Trophoblast cell (in vitro differentiated cells and primary cell): ENCODE results near the gene FRMD1.
A peak's percentile ranks its signal among the peaks of the same experiment; 100 is the strongest.

Experiments
- DNase-seq, 2 donors: peaks; one replicate each; pipeline ENCODE4 v3.0.0-alpha.2; 2016
- H2AFZ ChIP-seq: 2 replicates; pipeline ENCODE4 v1.6.1; 2013; ENCODE audit warnings: low read length, moderate library complexity, mild to moderate bottlenecking; ENCODE audit not compliant: insufficient read depth, poor library complexity
- H2AK5ac ChIP-seq: 2 replicates; pipeline ENCODE4 v1.6.1; 2013; ENCODE audit warnings: mild to moderate bottlenecking, low read length
- H2BK120ac ChIP-seq: 2 replicates; pipeline ENCODE4 v1.6.1; 2013; ENCODE audit warnings: low read length, mild to moderate bottlenecking, moderate library complexity; ENCODE audit not compliant: insufficient read depth, poor library complexity
- H2BK12ac ChIP-seq: 2 replicates; pipeline ENCODE4 v1.6.1; 2013; ENCODE audit warnings: mild to moderate bottlenecking, low read length, moderate library complexity
- H2BK5ac ChIP-seq: 2 replicates; pipeline ENCODE4 v1.6.1; 2013; ENCODE audit warnings: low read length, low read depth, moderate library complexity, mild to moderate bottlenecking; ENCODE audit not compliant: poor library complexity
- H3K14ac ChIP-seq: 2 replicates; pipeline ENCODE4 v1.6.1; 2013; ENCODE audit warnings: mild to moderate bottlenecking, low read length
- H3K18ac ChIP-seq: 2 replicates; pipeline ENCODE4 v1.6.1; 2013; ENCODE audit warnings: mild to moderate bottlenecking, low read length
- H3K23ac ChIP-seq: 2 replicates; pipeline ENCODE4 v1.6.1; 2013; ENCODE audit warnings: low read length
- H3K27ac ChIP-seq: 2 replicates; pipeline ENCODE4 v1.5.1; 2013; ENCODE audit warnings: low read depth, mild to moderate bottlenecking, inconsistent platforms, low read length, moderate library complexity
- H3K27me3 ChIP-seq: 2 replicates; pipeline ENCODE4 v1.6.1; 2013; ENCODE audit warnings: inconsistent platforms, mild to moderate bottlenecking, low read length, moderate library complexity; ENCODE audit not compliant: insufficient read depth
- H3K36me3 ChIP-seq, 2 experiments: 1 replicate in 1 of 2; 2 replicates in 1 of 2; pipeline ENCODE4 v1.6.1; 2013; ENCODE audit warnings: low read length in 2 of 2, mild to moderate bottlenecking in 2 of 2, moderate library complexity in 1 of 2; ENCODE audit not compliant: insufficient read depth in 2 of 2, control insufficient read depth in 1 of 2
- H3K4ac ChIP-seq: 2 replicates; pipeline ENCODE4 v1.6.1; 2013; ENCODE audit warnings: low read depth, mild to moderate bottlenecking, low read length, moderate library complexity
- H3K4me1 ChIP-seq, 2 experiments: 1 replicate in 1 of 2; 2 replicates in 1 of 2; pipeline ENCODE4 v1.6.1; 2013; ENCODE audit warnings: low read length in 2 of 2, mild to moderate bottlenecking in 2 of 2, moderate library complexity in 1 of 2; ENCODE audit not compliant: insufficient read depth in 2 of 2, control insufficient read depth in 1 of 2
- H3K4me2 ChIP-seq: 2 replicates; pipeline ENCODE4 v1.6.1; 2013; ENCODE audit warnings: inconsistent platforms, mild to moderate bottlenecking, low read length, moderate library complexity
- H3K4me3 ChIP-seq: 2 replicates; pipeline ENCODE4 v1.5.1; 2013; ENCODE audit warnings: mild to moderate bottlenecking, low read depth, low read length, inconsistent platforms
- H3K79me1 ChIP-seq: one replicate; pipeline ENCODE4 v1.6.1; 2013; ENCODE audit warnings: low read length
- H3K79me2 ChIP-seq: 2 replicates; pipeline ENCODE4 v1.6.1; 2013; ENCODE audit warnings: low read length, mild to moderate bottlenecking; ENCODE audit not compliant: control insufficient read depth, insufficient read depth, poor library complexity
- H3K9ac ChIP-seq: 2 replicates; pipeline ENCODE4 v1.6.1; 2013; ENCODE audit warnings: mild to moderate bottlenecking, low read length
- H3K9me3 ChIP-seq: 2 replicates; pipeline ENCODE4 v1.6.1; 2013; ENCODE audit warnings: low read depth, mild to moderate bottlenecking, control low read depth, inconsistent platforms, low read length; ENCODE audit not compliant: insufficient read depth
- H4K12ac ChIP-seq: 2 replicates; pipeline ENCODE4 v1.6.1; 2013; ENCODE audit warnings: low read depth, mild to moderate bottlenecking, low read length, moderate library complexity
- H4K8ac ChIP-seq: 2 replicates; pipeline ENCODE4 v1.6.1; 2013; ENCODE audit warnings: low read depth, mild to moderate bottlenecking, low read length, moderate library complexity
- H4K91ac ChIP-seq: one replicate; pipeline ENCODE4 v1.6.1; 2013; ENCODE audit warnings: low read depth, mild to moderate bottlenecking, low read length, moderate library complexity
- WGBS: extraction: QIAGEN DNeasy Blood & Tissue Kit; methylation state at CpG from one replicate; pipeline ENCODE4 v1.1.7; 2013; ENCODE audit warnings: missing lambda C conversion rate; ENCODE audit not compliant: insufficient read length, insufficient coverage; ENCODE audit errors: extremely low coverage; 5-methylcytosine and 5-hydroxymethylcytosine counted together

FRMD1 gene

DNA sequence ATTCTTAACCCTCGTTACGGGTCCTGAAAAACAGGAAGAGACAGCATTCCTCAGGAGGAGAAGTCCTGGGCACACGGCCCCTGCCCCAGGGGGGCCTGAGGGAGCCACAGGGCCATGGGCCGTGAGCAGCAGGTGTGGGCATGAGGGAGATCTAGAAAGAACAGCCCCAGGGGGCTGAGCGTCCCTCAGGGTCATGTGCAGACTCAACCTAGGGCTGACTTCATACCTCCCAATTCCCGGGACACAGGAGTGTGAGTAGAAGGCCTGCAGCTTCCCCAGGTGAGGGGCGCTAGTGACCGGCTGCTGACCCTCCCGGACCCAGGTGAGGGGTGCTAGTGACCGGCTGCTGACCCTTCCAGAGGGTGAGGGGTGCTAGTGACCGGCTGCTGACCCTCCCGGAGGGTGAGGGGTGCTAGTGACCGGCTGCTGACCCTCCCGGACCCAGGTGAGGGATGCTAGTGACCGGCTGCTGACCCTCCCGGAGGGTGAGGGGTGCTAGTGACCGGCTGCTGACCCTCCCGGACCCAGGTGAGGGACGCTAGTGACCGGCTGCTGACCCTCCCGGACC is 35.1 kb downstream of the FRMD1 start:
- Histone ChIP-seq H3K9ac (no peak overlapping the region), H3K18ac (no peak overlapping the region), H2AK5ac (no peak overlapping the region), H2BK120ac (no peak overlapping the region), H3K79me2 (no peaks in the 10 kb centered on the region), H3K4me3 (no peak overlapping the region), H3K9me3 (peaks cover 19% of the 10 kb centered on the region), H3K14ac (no peak overlapping the region), H3K36me3 (no peaks in the 10 kb centered on the region), H2BK5ac (no peak overlapping the region), H4K12ac (no peak overlapping the region), H4K8ac (no peak overlapping the region), H4K91ac (no peak overlapping the region), H3K27ac (no peak overlapping the region), H3K4me1 (peaks cover 8% of the 10 kb centered on the region in 2 experiments), H3K79me1 (no peaks in the 10 kb centered on the region), H2BK12ac (no peak overlapping the region), H2AFZ (no peak overlapping the region), H3K4me2 (no peak overlapping the region), H3K23ac (no peak overlapping the region), H3K4ac (no peak overlapping the region), H3K27me3 (no peaks in the 10 kb centered on the region)
- peak; percentile 77 to 81 for DNase-seq
- no CpG with 5 or more reads among the region's 21 CpGs for WGBS

GRCh38 chr6:168043193-168043847 is 35.7 kb downstream of the FRMD1 start:
- Histone ChIP-seq H3K4me1 (peaks cover 8% of the 10 kb centered on the region in 2 experiments), H4K8ac (no peak overlapping the region), H3K36me3 (no peaks in the 10 kb centered on the region), H3K27me3 (no peaks in the 10 kb centered on the region), H2AK5ac (no peak overlapping the region), H3K27ac (no peak overlapping the region), H2BK120ac (no peak overlapping the region), H3K4me2 (no peak overlapping the region), H3K23ac (no peak overlapping the region), H3K4ac (no peak overlapping the region), H2BK5ac (no peak overlapping the region), H3K18ac (no peak overlapping the region), H4K12ac (no peak overlapping the region), H4K91ac (no peak overlapping the region), H3K79me1 (no peaks in the 10 kb centered on the region), H3K79me2 (no peaks in the 10 kb centered on the region), H3K14ac (no peak overlapping the region), H3K9me3 (peaks cover 23% of the 10 kb centered on the region), H2AFZ (no peak overlapping the region), H3K9ac (no peak overlapping the region), H2BK12ac (peak overlapping the region; percentile 13), H3K4me3 (no peak overlapping the region)
- no CpG with 5 or more reads among the region's 17 CpGs for WGBS
- no peak for DNase-seq

DNA sequence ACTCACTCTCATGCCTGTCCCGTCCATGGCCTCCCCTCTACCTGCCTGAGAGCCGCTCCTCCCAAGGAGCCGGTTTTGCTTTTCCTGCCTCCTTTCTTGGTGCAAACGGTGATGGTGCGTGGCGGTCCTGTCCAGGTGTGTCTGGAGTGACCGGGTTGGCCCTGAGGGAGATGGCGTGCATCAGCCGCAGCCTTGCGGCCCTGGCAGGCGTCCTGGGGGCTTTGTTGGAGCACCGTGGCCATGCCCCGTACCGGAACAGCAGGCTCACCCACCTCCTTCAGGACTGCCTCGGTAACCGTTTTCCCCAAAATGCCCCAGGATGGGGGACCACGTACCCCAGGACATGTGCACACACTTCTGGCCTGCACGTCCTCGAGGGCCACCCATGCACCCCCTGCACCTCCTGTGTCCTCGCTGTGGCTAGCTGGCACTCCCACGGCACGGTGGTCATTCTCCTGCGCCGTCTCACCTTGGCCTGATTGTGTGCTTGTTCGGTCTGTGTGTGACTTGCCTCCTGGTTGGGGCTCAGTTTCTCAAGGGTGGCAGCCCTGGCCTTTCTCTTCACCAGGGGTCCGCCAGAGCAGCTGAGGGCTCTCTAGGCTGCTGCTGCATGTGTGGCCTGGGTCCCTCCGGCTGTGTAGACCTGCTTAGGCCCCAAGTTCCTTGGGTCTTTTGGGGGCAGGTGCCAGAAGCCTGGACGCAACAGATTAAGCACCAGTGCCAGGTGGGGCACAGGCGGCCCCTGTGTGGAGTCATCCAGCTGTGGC is 36.4 kb downstream of the FRMD1 start:
- H3K9me3 ChIP-seq: peaks cover 23% of the 10 kb centered on the region
- H2BK120ac ChIP-seq: no peak overlapping the region
- H3K9ac ChIP-seq: no peak overlapping the region
- no peak overlapping the region for H3K23ac ChIP-seq
- H2BK5ac ChIP-seq: no peak overlapping the region
- no peak overlapping the region for H4K91ac ChIP-seq
- no peak overlapping the region for H2AFZ ChIP-seq
- no peaks in the 10 kb centered on the region for H3K36me3 ChIP-seq
- no peak overlapping the region for H4K8ac ChIP-seq
- no peak overlapping the region for H4K12ac ChIP-seq
- no peak for DNase-seq
- no peaks in the 10 kb centered on the region for H3K79me2 ChIP-seq
- no peaks in the 10 kb centered on the region for H3K27me3 ChIP-seq
- H3K14ac ChIP-seq: no peak overlapping the region
- no peak overlapping the region for H3K4me2 ChIP-seq
- peak overlapping the region; percentile 20 for H2AK5ac ChIP-seq
- peaks cover 8% of the 10 kb centered on the region in 2 experiments for H3K4me1 ChIP-seq
- H3K79me1 ChIP-seq: no peaks in the 10 kb centered on the region
- H3K4ac ChIP-seq: no peak overlapping the region
- no peak overlapping the region for H3K27ac ChIP-seq
- no peak overlapping the region for H3K4me3 ChIP-seq
- no CpG with 5 or more reads among the region's 29 CpGs for WGBS
- H3K18ac ChIP-seq: no peak overlapping the region
- no peak overlapping the region for H2BK12ac ChIP-seq

DNA sequence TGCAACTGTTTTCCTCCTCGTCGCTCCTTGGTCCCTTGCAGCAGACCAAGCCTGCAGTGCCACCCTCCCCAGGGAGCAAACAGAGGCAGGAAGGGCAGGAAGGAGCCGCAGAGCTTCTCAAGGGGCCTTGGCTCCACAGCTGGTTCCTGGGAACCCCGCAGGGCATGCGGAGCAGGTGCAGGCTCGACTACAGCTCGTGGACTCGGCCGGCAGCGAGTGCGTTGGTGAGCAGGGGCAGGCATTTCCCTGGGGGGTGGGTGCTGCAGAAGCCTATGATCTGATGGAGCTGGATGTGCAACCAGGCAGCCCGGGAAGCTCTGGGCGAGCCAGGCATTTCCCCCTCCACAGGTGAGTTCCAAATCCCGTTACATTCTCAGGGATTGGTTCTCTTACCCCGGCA is 37.1 kb downstream of the FRMD1 start:
- H2AK5ac ChIP-seq: no peak overlapping the region
- no peak overlapping the region for H3K27ac ChIP-seq
- no peak overlapping the region for H4K12ac ChIP-seq
- H3K9me3 ChIP-seq: peaks cover 23% of the 10 kb centered on the region
- no peak overlapping the region for H3K9ac ChIP-seq
- no peak overlapping the region for H4K8ac ChIP-seq
- no peak overlapping the region for H3K4ac ChIP-seq
- no peaks in the 10 kb centered on the region for H3K79me1 ChIP-seq
- no peak overlapping the region for H2BK12ac ChIP-seq
- no peak overlapping the region for H3K18ac ChIP-seq
- H3K14ac ChIP-seq: no peak overlapping the region
- no peak overlapping the region for H2BK5ac ChIP-seq
- H3K36me3 ChIP-seq: no peaks in the 10 kb centered on the region
- H3K4me1 ChIP-seq: peaks cover 8% of the 10 kb centered on the region in 2 experiments
- no peak overlapping the region for H4K91ac ChIP-seq
- no peak overlapping the region for H3K4me2 ChIP-seq
- H3K27me3 ChIP-seq: no peaks in the 10 kb centered on the region
- no peak for DNase-seq
- no peak overlapping the region for H2AFZ ChIP-seq
- no peak overlapping the region for H2BK120ac ChIP-seq
- WGBS: no CpG with 5 or more reads among the region's 15 CpGs
- H3K79me2 ChIP-seq: no peaks in the 10 kb centered on the region
- H3K23ac ChIP-seq: no peak overlapping the region
- no peak overlapping the region for H3K4me3 ChIP-seq
